ENCODE results near the gene SYK.

SYK gene

GRCh38 chr9:90907790-90908189, 106.2 kb downstream of the SYK start:
- no peak for DNase-seq

- DNase-seq, result no peak
Measured at GRCh38 chr9:90909225-90909624, 107.6 kb downstream of the SYK start.

- DNase-seq, result no peak
Measured at GRCh38 chr9:90909747-90910283, 108.2 kb downstream of the SYK start.

GRCh38 chr9:90914196-90914595, 112.6 kb downstream of the SYK start:
- DNase-seq, result no peak

- DNase-seq, result peak; percentile 47 to 78
Measured at GRCh38 chr9:90914868-90915483, 113.4 kb downstream of the SYK start.

- peak in 1 of 2 experiments; percentile 20 for DNase-seq
Measured at GRCh38 chr9:90915693-90916092, 114.1 kb downstream of the SYK start.

- DNase-seq, result no peak
Measured at GRCh38 chr9:90916147-90916734, 114.6 kb downstream of the SYK start.

- DNase-seq, result no peak
Measured at GRCh38 chr9:90919883-90920282, 118.3 kb downstream of the SYK start.

GRCh38 chr9:90921104-90921503, 119.5 kb downstream of the SYK start:
- DNase-seq, result no peak

GRCh38 chr9:90921969-90922368, 120.3 kb downstream of the SYK start:
- DNase-seq, result no peak

- no peak for DNase-seq
Measured at GRCh38 chr9:90925581-90926257, 124.1 kb downstream of the SYK start.

- DNase-seq, result no peak
Measured at GRCh38 chr9:90926936-90927335, 125.3 kb downstream of the SYK start.

GRCh38 chr9:90927496-90927895, 125.9 kb downstream of the SYK start:
- no peak for DNase-seq

GRCh38 chr9:90929626-90930025, 128.0 kb downstream of the SYK start:
- DNase-seq, result no peak

- DNase-seq, result no peak
Measured at GRCh38 chr9:90933468-90933867, 131.8 kb downstream of the SYK start.

GRCh38 chr9:90939351-90939750, 137.7 kb downstream of the SYK start:
- DNase-seq, result no peak

- no peak for DNase-seq
Measured at GRCh38 chr9:90940280-90940679, 138.7 kb downstream of the SYK start.

GRCh38 chr9:90941661-90942060, 140.0 kb downstream of the SYK start:
- no peak for DNase-seq

GRCh38 chr9:90942555-90942954, 140.9 kb downstream of the SYK start:
- no peak for DNase-seq

- no peak for DNase-seq
Measured at GRCh38 chr9:90943341-90943740, 141.7 kb downstream of the SYK start.

GRCh38 chr9:90945336-90945735, 143.7 kb downstream of the SYK start:
- no peak for DNase-seq

GRCh38 chr9:90946982-90947381, 145.4 kb downstream of the SYK start:
- DNase-seq, result no peak
